GM12872 (cell line): Measurements from ENCODE around the gene NINJ2.

Source experiments
- TF ChIP-seq, protein P1 (sequence below): IDR thresholded peaks from 3 replicates; pipeline ENCODE4 v1.5.1; 2011; ENCODE audit warnings: low read depth, mild to moderate bottlenecking, low read length, moderate library complexity; ENCODE audit not compliant: insufficient read depth

The NINJ2 gene

DNA sequence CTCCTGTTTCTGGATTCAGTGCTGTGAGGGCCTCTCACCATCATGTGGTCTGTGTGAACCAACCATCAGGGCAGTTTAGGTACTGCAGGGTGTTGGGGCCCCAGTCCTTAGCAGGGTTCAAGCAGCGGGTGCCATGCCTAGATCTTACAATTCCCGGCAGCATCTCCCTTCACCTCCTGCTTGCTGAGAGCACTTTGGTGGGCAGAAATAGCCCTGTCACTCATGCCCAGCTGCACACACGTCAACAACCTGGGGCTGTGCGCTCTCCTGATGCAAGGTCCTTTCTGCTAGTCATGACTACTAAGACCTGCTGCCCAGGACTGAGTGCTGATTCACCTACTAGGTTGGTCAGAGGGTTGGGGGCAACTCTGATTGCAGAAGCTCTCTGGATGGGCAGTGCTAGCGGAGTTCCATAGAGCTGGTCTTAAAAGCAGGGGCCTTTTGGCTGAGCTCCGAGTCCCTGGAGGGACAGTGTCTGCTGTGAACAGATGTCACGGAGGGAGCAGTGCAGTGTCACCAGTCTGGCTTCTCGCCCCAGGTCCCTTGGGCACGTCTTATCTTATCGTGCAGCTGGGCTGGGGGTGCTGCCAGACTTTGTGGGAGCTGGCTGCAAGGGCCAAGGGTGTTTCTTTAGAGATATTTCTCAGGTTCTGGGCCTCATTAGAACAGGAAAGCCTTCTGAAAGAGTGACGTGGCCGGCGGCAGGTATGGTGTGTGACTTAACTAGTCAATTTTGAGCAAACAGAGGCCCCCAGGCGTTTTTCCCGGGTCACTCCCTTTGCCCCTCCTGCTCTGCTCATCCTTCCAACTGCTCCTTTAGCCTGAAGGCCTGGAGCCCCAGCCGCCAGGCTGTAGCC is 71.8 kb downstream of the NINJ2 start:
- TF ChIP-seq, protein P1, sequence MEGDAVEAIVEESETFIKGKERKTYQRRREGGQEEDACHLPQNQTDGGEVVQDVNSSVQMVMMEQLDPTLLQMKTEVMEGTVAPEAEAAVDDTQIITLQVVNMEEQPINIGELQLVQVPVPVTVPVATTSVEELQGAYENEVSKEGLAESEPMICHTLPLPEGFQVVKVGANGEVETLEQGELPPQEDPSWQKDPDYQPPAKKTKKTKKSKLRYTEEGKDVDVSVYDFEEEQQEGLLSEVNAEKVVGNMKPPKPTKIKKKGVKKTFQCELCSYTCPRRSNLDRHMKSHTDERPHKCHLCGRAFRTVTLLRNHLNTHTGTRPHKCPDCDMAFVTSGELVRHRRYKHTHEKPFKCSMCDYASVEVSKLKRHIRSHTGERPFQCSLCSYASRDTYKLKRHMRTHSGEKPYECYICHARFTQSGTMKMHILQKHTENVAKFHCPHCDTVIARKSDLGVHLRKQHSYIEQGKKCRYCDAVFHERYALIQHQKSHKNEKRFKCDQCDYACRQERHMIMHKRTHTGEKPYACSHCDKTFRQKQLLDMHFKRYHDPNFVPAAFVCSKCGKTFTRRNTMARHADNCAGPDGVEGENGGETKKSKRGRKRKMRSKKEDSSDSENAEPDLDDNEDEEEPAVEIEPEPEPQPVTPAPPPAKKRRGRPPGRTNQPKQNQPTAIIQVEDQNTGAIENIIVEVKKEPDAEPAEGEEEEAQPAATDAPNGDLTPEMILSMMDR = peak; percentile 35; the same call in 1 of the 3 replicates

- TF ChIP-seq, protein P1 = no peak
Measured at GRCh38 chr12:590206-590750, 73.0 kb downstream of the NINJ2 start.

GRCh38 chr12:588646-589045 is 74.6 kb downstream of the NINJ2 start:
- TF ChIP-seq, protein P1 = no peak

- TF ChIP-seq, protein P1 = no peak
Measured at GRCh38 chr12:588024-588322, 75.3 kb downstream of the NINJ2 start.

GRCh38 chr12:587132-588023 is 75.9 kb downstream of the NINJ2 start:
- TF ChIP-seq, protein P1 = no peak

DNA sequence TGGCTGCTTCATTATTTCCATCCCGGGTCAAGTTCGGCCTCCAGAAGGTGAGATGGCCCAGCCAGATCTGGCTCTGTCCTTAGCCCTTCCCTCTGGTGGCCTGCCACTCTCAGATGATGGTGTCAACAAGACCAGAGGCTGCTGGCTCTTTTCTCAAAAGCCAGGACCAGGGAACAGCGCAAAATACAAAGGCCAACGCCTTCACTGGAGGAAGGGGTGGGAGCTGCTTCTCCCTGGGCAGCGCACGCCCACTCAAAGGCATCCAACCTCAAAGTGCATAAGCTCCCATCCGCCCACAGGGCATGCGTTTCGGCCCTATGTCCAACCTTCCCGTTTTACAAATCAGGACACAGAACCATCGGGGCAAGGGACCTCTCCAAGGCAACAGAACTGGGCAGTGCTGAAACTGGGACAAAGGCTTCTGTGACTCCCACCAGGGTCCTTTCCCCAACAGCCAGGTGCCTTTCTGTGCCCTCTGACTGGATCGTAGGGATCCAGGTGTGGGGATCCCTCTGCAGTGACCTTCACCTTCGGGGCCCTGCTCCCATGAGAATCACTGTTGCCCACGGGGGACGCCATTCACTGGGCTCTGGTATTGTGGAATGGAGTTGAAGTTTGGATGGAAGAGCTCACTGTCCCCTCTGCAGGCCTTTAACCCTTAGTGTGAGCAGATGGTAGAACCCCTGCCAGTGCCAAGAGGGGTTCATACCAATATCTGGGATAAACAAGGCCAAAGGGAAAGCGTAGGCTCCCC is 76.8 kb downstream of the NINJ2 start:
- TF ChIP-seq, protein P1 = no peak
